Vein endothelial cell (primary cell): ENCODE measurements around the gene VPS50. TPM values are rescaled to one million over a fixed set of nuclear protein-coding genes. Genes with fewer than 3 reads are reported as not detected.

Experiments
- total RNA-seq: library from RNA; depleted of rRNA; stranded (reverse); fragments of >200 nt; gene quantifications from 2 replicates; pipeline ENCODE4 v1.2.3, GENCODE V29; 2012

The VPS50 gene
- total RNA-seq, result 23.8 and 28.1 TPM in 2 replicates

GRCh38 chr7:93231799-93232672, at the start of gene VPS50:
Gene VPS50, plus strand, starts transcription at chr7:93232366. Its CDS starts 102 bp downstream, at chr7:93232468.

GRCh38 chr7:93226310-93226709, 5.9 kb upstream of the VPS50 start, which contains the start of gene HEPACAM2:
Gene HEPACAM2, minus strand, starts transcription at chr7:93226469.

Other genes starting within 250 kb of the VPS50 start
- gene SAMD9, start 114.4 kb upstream of the VPS50 start, total RNA-seq, result 11.1 and 11.2 TPM in 2 replicates
- gene SAMD9L, start 84.0 kb upstream of the VPS50 start, total RNA-seq, result 7.8 and 18.9 TPM in 2 replicates
- not detected in 2 replicates for gene HEPACAM2, start 5.9 kb upstream of the VPS50 start, total RNA-seq